NCI-H187 treated with DMSO at 0.1 percent for 48 hours (cell line): ENCODE results near the gene EMC8.

Source experiments
- DNase-seq: peaks from one replicate; lab custom pipeline; 2025; lab: John Stamatoyannopoulos, UW

EMC8 gene

GRCh38 chr16:85730186-85730465 lies 69.2 kb downstream of the EMC8 start:
- no peak for DNase-seq

- DNase-seq, result no peak
These were observed 69.7 kb downstream of the EMC8 start for GRCh38 chr16:85729452-85730185.

- DNase-seq, result no peak
These were observed 70.5 kb downstream of the EMC8 start for GRCh38 chr16:85728879-85729278.
